ENCODE measurements around the gene C1orf105.

DNA sequence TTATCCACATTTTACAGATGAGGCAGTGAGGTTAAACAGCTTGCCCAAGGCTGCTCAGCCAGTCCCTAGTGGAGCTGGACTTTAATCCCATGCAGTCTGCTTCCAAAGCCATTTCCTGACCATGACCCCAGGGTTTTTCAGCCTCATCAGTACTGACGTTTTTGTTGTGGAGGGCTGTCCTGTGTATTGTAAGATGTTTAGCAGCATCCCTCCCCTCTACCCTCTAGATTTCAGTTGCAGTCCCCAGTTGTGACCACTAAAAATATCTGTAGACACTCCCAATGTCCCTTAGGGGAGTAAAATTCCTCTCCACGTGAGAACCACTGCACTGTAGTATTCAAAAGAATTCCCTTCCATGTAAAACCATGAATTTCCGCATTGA, 30.2 kb upstream of the C1orf105 start:
- TF ChIP-seq POLR2A (IDR thresholded peaks at IDR 0.05), result no peak
- TF ChIP-seq, protein P1, sequence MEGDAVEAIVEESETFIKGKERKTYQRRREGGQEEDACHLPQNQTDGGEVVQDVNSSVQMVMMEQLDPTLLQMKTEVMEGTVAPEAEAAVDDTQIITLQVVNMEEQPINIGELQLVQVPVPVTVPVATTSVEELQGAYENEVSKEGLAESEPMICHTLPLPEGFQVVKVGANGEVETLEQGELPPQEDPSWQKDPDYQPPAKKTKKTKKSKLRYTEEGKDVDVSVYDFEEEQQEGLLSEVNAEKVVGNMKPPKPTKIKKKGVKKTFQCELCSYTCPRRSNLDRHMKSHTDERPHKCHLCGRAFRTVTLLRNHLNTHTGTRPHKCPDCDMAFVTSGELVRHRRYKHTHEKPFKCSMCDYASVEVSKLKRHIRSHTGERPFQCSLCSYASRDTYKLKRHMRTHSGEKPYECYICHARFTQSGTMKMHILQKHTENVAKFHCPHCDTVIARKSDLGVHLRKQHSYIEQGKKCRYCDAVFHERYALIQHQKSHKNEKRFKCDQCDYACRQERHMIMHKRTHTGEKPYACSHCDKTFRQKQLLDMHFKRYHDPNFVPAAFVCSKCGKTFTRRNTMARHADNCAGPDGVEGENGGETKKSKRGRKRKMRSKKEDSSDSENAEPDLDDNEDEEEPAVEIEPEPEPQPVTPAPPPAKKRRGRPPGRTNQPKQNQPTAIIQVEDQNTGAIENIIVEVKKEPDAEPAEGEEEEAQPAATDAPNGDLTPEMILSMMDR (IDR thresholded peaks at IDR 0.05 in 4 of 5, conservative IDR thresholded peaks at IDR 0.05 in 1 of 5), result no peak

Measured in gastrocnemius medialis (tissue), 4 donors.